ENCODE measurements around the gene NCK1.
"Not testable (repeated sequence)": the region's sequence is repeated elsewhere in the genome, so short reads cannot be mapped to it uniquely, and the experiment has no call there.

NCK1 gene

DNA sequence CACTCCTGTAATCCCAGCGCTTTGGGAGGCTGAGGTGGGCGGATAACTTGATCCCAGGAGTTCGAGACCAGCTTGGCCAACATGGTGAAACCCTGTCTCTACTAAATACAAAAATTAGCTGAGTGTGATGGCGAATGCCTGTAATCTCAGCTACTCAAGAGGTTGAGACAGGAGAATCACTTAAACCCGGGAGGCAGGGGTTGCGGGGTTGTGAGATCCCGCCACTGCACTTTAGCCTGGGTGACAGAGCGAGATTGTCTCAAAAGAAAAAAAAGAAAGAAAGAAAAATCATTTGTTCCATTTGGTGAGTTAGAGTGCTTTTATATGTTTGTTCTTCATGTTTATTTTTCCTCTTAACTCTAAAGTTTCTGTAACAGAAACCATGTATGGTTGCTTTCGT is 7.3 kb downstream of the NCK1 start:
- H3K18ac ChIP-seq (ENCODE audit: low read length), result no peak overlapping the region
- no peak overlapping the region for H3K4me2 ChIP-seq (ENCODE audit: low read length)
- no peak for DNase-seq
- peaks cover 2% of the 10 kb centered on the region for H3K79me2 ChIP-seq (ENCODE audit: control insufficient read depth, insufficient read depth, low read length, poor library complexity)
- peak overlapping the region; percentile 46 for H3K4ac ChIP-seq (ENCODE audit: low read depth, low read length)
- no peak overlapping the region for H2BK12ac ChIP-seq (ENCODE audit: low read length)
- no peaks in the 10 kb centered on the region for H3K4me1 ChIP-seq (ENCODE audit: control insufficient read depth in 1 of 2, insufficient read depth in 2 of 2, low read length in 2 of 2)
- no peak overlapping the region for H4K91ac ChIP-seq (ENCODE audit: low read depth, low read length)
- no peak overlapping the region for H3K27ac ChIP-seq (ENCODE audit: low read depth, low read length)
- H3K9me3 ChIP-seq (ENCODE audit: insufficient read depth, low read depth, low read length), result no peaks in the 10 kb centered on the region
- no peak overlapping the region for H3K4me3 ChIP-seq (ENCODE audit: low read depth, low read length)
- no peak overlapping the region for H2BK120ac ChIP-seq (ENCODE audit: insufficient read depth, low read length, poor library complexity)
- no peak overlapping the region for H3K9ac ChIP-seq (ENCODE audit: low read length)
- H2AK5ac ChIP-seq (ENCODE audit: low read length), result no peak overlapping the region
- no peak overlapping the region for H3K23ac ChIP-seq (ENCODE audit: low read length)
- H4K8ac ChIP-seq (ENCODE audit: low read depth, low read length), result peak overlapping the region; percentile 28
- WGBS (ENCODE audit: extremely low coverage, insufficient coverage, insufficient read length), result no CpG with 5 or more reads among the region's 9 CpGs
- no peaks in the 10 kb centered on the region for H3K27me3 ChIP-seq (ENCODE audit: insufficient read depth, low read length)
- H4K12ac ChIP-seq (ENCODE audit: low read depth, low read length), result no peak overlapping the region
- H3K36me3 ChIP-seq (ENCODE audit: control insufficient read depth in 1 of 2, insufficient read depth in 2 of 2, low read length in 2 of 2), result peaks cover 4% of the 10 kb centered on the region in 2 experiments
- H2AFZ ChIP-seq (ENCODE audit: insufficient read depth, low read length, poor library complexity), result no peak overlapping the region
- H2BK5ac ChIP-seq (ENCODE audit: low read depth, low read length, poor library complexity), result no peak overlapping the region
- H3K79me1 ChIP-seq (ENCODE audit: low read length), result no peaks in the 10 kb centered on the region
- no peak overlapping the region for H3K14ac ChIP-seq (ENCODE audit: low read length)

DNA sequence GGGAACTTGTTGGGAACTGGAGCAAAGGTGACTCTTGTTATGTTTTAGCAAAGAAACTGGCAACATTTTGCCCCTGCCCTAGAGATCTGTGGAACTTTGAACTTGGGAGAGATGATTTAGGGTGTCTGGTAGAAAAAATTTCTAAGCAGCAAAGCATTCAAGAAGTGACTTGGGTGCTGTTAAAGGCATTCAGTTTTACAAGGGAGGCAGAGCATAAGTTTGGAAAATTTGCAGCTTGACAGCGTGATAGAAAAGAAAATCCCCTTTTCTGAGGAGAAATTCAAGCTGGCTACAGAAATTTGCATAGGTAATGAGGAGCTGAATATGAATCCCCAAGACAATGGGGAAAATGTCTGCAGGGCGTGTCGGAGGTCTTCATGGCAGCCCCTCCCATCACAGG is 10.2 kb downstream of the NCK1 start:
- H3K79me2 ChIP-seq (ENCODE audit: control insufficient read depth, insufficient read depth, low read length, poor library complexity); H4K8ac ChIP-seq (ENCODE audit: low read depth, low read length); H3K27me3 ChIP-seq (ENCODE audit: insufficient read depth, low read length); H3K4me1 ChIP-seq (ENCODE audit: control insufficient read depth in 1 of 2, insufficient read depth in 2 of 2, low read length in 2 of 2); H2AK5ac ChIP-seq (ENCODE audit: low read length); H3K14ac ChIP-seq (ENCODE audit: low read length); H3K36me3 ChIP-seq (ENCODE audit: control insufficient read depth in 1 of 2, insufficient read depth in 2 of 2, low read length in 2 of 2); H2BK120ac ChIP-seq (ENCODE audit: insufficient read depth, low read length, poor library complexity); H2BK12ac ChIP-seq (ENCODE audit: low read length); H3K27ac ChIP-seq (ENCODE audit: low read depth, low read length); H3K23ac ChIP-seq (ENCODE audit: low read length); H2BK5ac ChIP-seq (ENCODE audit: low read depth, low read length, poor library complexity); H3K79me1 ChIP-seq (ENCODE audit: low read length); H2AFZ ChIP-seq (ENCODE audit: insufficient read depth, low read length, poor library complexity); H3K9ac ChIP-seq (ENCODE audit: low read length); H3K4ac ChIP-seq (ENCODE audit: low read depth, low read length); H4K12ac ChIP-seq (ENCODE audit: low read depth, low read length); H3K18ac ChIP-seq (ENCODE audit: low read length); H3K9me3 ChIP-seq (ENCODE audit: insufficient read depth, low read depth, low read length); H3K4me2 ChIP-seq (ENCODE audit: low read length); H4K91ac ChIP-seq (ENCODE audit: low read depth, low read length); DNase-seq; H3K4me3 ChIP-seq (ENCODE audit: low read depth, low read length): not testable (repeated sequence)
- no CpG with 5 or more reads among the region's 3 CpGs for WGBS (ENCODE audit: extremely low coverage, insufficient coverage, insufficient read length)

DNA sequence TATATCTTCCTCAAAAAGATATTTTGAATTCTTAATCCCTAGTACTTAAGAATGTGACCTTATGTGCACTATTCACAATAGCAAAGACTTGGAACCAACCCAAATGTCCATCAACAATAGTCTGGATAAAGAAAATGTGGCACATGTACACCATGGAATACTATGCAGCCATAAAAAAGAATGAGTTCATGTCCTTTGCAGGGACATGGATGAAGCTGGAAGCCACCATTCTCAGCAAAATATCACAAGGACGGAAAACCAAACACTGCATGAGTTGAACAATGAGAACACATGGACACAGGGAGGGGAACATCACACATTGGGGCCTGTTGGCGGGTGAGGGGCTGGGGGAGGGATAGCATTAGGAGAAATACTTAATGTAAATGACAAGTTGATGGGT is 17.5 kb downstream of the NCK1 start:
- H2AK5ac ChIP-seq (ENCODE audit: low read length); H4K12ac ChIP-seq (ENCODE audit: low read depth, low read length); H2BK120ac ChIP-seq (ENCODE audit: insufficient read depth, low read length, poor library complexity); H3K4ac ChIP-seq (ENCODE audit: low read depth, low read length); H4K91ac ChIP-seq (ENCODE audit: low read depth, low read length); H2AFZ ChIP-seq (ENCODE audit: insufficient read depth, low read length, poor library complexity); H3K4me3 ChIP-seq (ENCODE audit: low read depth, low read length); H3K9ac ChIP-seq (ENCODE audit: low read length); DNase-seq; H4K8ac ChIP-seq (ENCODE audit: low read depth, low read length); H3K79me2 ChIP-seq (ENCODE audit: control insufficient read depth, insufficient read depth, low read length, poor library complexity); H3K18ac ChIP-seq (ENCODE audit: low read length); H3K27ac ChIP-seq (ENCODE audit: low read depth, low read length); H3K79me1 ChIP-seq (ENCODE audit: low read length); H3K27me3 ChIP-seq (ENCODE audit: insufficient read depth, low read length); H3K36me3 ChIP-seq (ENCODE audit: control insufficient read depth in 1 of 2, insufficient read depth in 2 of 2, low read length in 2 of 2); H3K23ac ChIP-seq (ENCODE audit: low read length); H3K4me1 ChIP-seq (ENCODE audit: control insufficient read depth in 1 of 2, insufficient read depth in 2 of 2, low read length in 2 of 2); H3K14ac ChIP-seq (ENCODE audit: low read length); H3K9me3 ChIP-seq (ENCODE audit: insufficient read depth, low read depth, low read length); H2BK12ac ChIP-seq (ENCODE audit: low read length); H2BK5ac ChIP-seq (ENCODE audit: low read depth, low read length, poor library complexity); H3K4me2 ChIP-seq (ENCODE audit: low read length): not testable (repeated sequence)
- WGBS (ENCODE audit: extremely low coverage, insufficient coverage, insufficient read length), result no CpG with 5 or more reads among the region's 2 CpGs

DNA sequence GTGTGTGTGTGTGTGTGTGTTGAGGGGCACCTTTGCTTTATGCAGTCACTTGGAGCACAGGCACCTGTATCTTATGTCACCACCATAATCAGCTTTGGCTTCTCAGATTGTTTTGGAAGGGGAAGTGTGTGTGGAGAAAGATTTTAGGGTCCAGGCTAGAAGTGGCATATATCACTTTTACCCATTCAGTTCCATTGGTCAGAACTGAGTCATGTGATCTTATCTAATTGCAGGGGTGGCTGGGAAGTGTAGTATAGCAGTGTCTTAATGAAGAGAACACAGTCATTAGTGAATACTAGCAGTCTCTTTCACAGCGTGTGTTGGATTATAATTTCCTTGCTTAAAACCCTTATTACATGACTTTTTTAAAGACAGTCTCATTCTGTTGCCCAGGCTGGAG is 20.6 kb downstream of the NCK1 start:
- Histone ChIP-seq H3K27me3 (ENCODE audit: insufficient read depth, low read length) (no peaks in the 10 kb centered on the region), H2BK5ac (ENCODE audit: low read depth, low read length, poor library complexity) (no peak overlapping the region), H3K18ac (ENCODE audit: low read length) (peak overlapping the region; percentile 93), H2BK120ac (ENCODE audit: insufficient read depth, low read length, poor library complexity) (no peak overlapping the region), H3K9me3 (ENCODE audit: insufficient read depth, low read depth, low read length) (no peaks in the 10 kb centered on the region), H2AK5ac (ENCODE audit: low read length) (no peak overlapping the region), H4K12ac (ENCODE audit: low read depth, low read length) (no peak overlapping the region), H3K79me2 (ENCODE audit: control insufficient read depth, insufficient read depth, low read length, poor library complexity) (no peaks in the 10 kb centered on the region), H2AFZ (ENCODE audit: insufficient read depth, low read length, poor library complexity) (no peak overlapping the region), H3K14ac (ENCODE audit: low read length) (no peak overlapping the region), H4K91ac (ENCODE audit: low read depth, low read length) (no peak overlapping the region), H3K4me2 (ENCODE audit: low read length) (no peak overlapping the region), H3K27ac (ENCODE audit: low read depth, low read length) (no peak overlapping the region), H3K4me3 (ENCODE audit: low read depth, low read length) (no peak overlapping the region), H3K23ac (ENCODE audit: low read length) (no peak overlapping the region), H3K4me1 (ENCODE audit: control insufficient read depth in 1 of 2, insufficient read depth in 2 of 2, low read length in 2 of 2) (no peaks in the 10 kb centered on the region), H3K36me3 (ENCODE audit: control insufficient read depth in 1 of 2, insufficient read depth in 2 of 2, low read length in 2 of 2) (peaks cover 0 to 4% of the 10 kb centered on the region in 2 experiments), H3K79me1 (ENCODE audit: low read length) (no peaks in the 10 kb centered on the region), H3K4ac (ENCODE audit: low read depth, low read length) (peak overlapping the region; percentile 55), H3K9ac (ENCODE audit: low read length) (no peak overlapping the region), H2BK12ac (ENCODE audit: low read length) (no peak overlapping the region), H4K8ac (ENCODE audit: low read depth, low read length) (no peak overlapping the region)
- no CpG with 5 or more reads among the region's 1 CpG for WGBS (ENCODE audit: extremely low coverage, insufficient coverage, insufficient read length)
- DNase-seq, result no peak

Data from trophoblast cell (in vitro differentiated cells and primary cell).